PC-9 (cell line): ENCODE data around the gene PALLD. TPM values are rescaled to one million over a fixed set of nuclear protein-coding genes. Genes with fewer than 3 reads are reported as not detected.

Experiments used
- BruUV-seq: library from RNA; stranded (reverse); fragments of 400-500 nt; replicated peaks from 2 replicates; lab custom pipeline; 2021; lab: Mats Ljungman, UMichigan
- CTCF ChIA-PET: fragments of 300-600 bp; sonication (Branson Sonifier 250); formaldehyde crosslinking; loops from one replicate; lab custom pipeline; 2022; ENCODE audit warnings: antibody characterized with exemption; lab: Charles Lee
- POLR2A ChIA-PET: fragments of 300-600 bp; sonication (Branson Sonifier 250); formaldehyde crosslinking; loops from one replicate; lab custom pipeline; 2022; ENCODE audit warnings: antibody characterized with exemption; ENCODE audit not compliant: unreplicated experiment; lab: Charles Lee
- DNase-seq, 2 experiments: peaks; one replicate each; pipeline versions ENCODE4 v3.0.0 to v3.0.0-alpha.2; 2015 to 2022; ENCODE audit warnings: mixed read lengths in 1 of 2
- H2AFZ ChIP-seq: fragments of 200-600 bp; sonication (generic); 2 replicates; pipeline ENCODE4 v1.8.1; 2017; ENCODE audit warnings: antibody characterized with exemption
- H3F3A ChIP-seq: fragments of 200-600 bp; sonication (generic); 2 replicates; pipeline ENCODE4 v1.8.1; 2017; ENCODE audit warnings: antibody characterized with exemption, mild to moderate bottlenecking, low read depth; ENCODE audit not compliant: insufficient read depth
- H3K27ac ChIP-seq: fragments of 200-600 bp; sonication (generic); 2 replicates; pipeline ENCODE4 v1.6.1; 2016; ENCODE audit warnings: mixed run types
- H3K27me3 ChIP-seq: fragments of 200-600 bp; sonication (generic); 2 replicates; pipeline ENCODE4 v1.6.1; 2016; ENCODE audit warnings: low read depth, mixed run types; ENCODE audit not compliant: insufficient read depth
- H3K36me3 ChIP-seq: fragments of 200-600 bp; sonication (generic); 2 replicates; pipeline ENCODE4 v1.6.1; 2016; ENCODE audit warnings: low read depth, mixed run types
- H3K4me1 ChIP-seq: fragments of 200-600 bp; sonication (generic); replicated peaks from 2 replicates; pipeline ENCODE4 v1.6.1; 2016; ENCODE audit warnings: mixed run types; ENCODE audit not compliant: insufficient read depth
- H3K4me2 ChIP-seq: fragments of 200-600 bp; sonication (generic); 2 replicates; pipeline ENCODE4 v1.6.1; 2017; ENCODE audit warnings: mixed run types
- H3K4me3 ChIP-seq: fragments of 200-600 bp; sonication (generic); 2 replicates; pipeline ENCODE4 v1.6.1; 2016; ENCODE audit warnings: mixed run types
- H3K79me2 ChIP-seq: fragments of 200-600 bp; sonication (generic); 2 replicates; pipeline ENCODE4 v1.6.1; 2017; ENCODE audit warnings: low read depth, mixed run types
- H3K9me2 ChIP-seq: fragments of 200-600 bp; sonication (generic); 2 replicates; pipeline ENCODE4 v1.8.1; 2017; ENCODE audit warnings: mild to moderate bottlenecking; ENCODE audit not compliant: insufficient read depth
- H3K9me3 ChIP-seq: fragments of 200-600 bp; sonication (generic); 2 replicates; pipeline ENCODE4 v1.8.1; 2016; ENCODE audit warnings: low read depth; ENCODE audit not compliant: insufficient read depth
- H4K20me1 ChIP-seq: fragments of 200-600 bp; sonication (generic); 2 replicates; pipeline ENCODE4 v1.8.1; 2017; ENCODE audit not compliant: insufficient read depth
- CTCF ChIP-seq: fragments of 200-600 bp; sonication (generic); conservative IDR thresholded peaks from 2 replicates; pipeline ENCODE4 v1.6.1; 2017; ENCODE audit warnings: mixed run types, antibody characterized with exemption, mild to moderate bottlenecking, moderate library complexity
- EZH2 ChIP-seq: fragments of 200-600 bp; sonication (generic); IDR thresholded peaks from 2 replicates; pipeline ENCODE4 v1.8.0; 2017; ENCODE audit warnings: antibody characterized with exemption, low read depth
- intact Hi-C: fragments of 100-400 bp; cut with micrococcal nuclease; formaldehyde crosslinking; loops from one replicate; pipeline ENCODE4 v1.10.0; 2022; ENCODE audit not compliant: unreplicated experiment
- total RNA-seq: library from RNA; stranded (reverse); gene quantifications from 2 replicates; pipeline ENCODE4 v1.2.3, GENCODE V29; 2021

PALLD gene
- total RNA-seq, 1 experiment from 2014 or later = 156 TPM

- Histone ChIP-seq H3K27me3 (no peaks in the 10 kb centered on the region), H3K27ac (no peak overlapping the region), H3K9me2 (no peaks in the 10 kb centered on the region), H3K36me3 (no peaks in the 10 kb centered on the region), H4K20me1 (no peaks in the 10 kb centered on the region), H3K4me1 (no peaks in the 10 kb centered on the region), H3K4me3 (no peak overlapping the region), H3K79me2 (no peaks in the 10 kb centered on the region), H3F3A (no peaks in the 10 kb centered on the region), H3K4me2 (no peak overlapping the region), H2AFZ (no peak overlapping the region), H3K9me3 (no peaks in the 10 kb centered on the region)
- BruUV-seq = no TSS peak
- intact Hi-C loops = loop anchor here (5.0 to 10.0 kb wide), 2 partner anchors 116 to 532 kb away; no protein-coding TSS in a partner anchor
- TF ChIP-seq CTCF (no peak), EZH2 (no peak)
- ChIA-PET POLR2A (interaction anchor here (0.7 kb wide), 1 partner anchor 233 kb away, joined by 8 read pairs; no protein-coding TSS in a partner anchor), CTCF (no interaction called here)
- DNase-seq = no peak
Observed at GRCh38 chr4:168716406-168717129, 219.7 kb downstream of the PALLD start.

- no peaks in the 10 kb centered on the region for H3K9me2 ChIP-seq
- intact Hi-C loops = loop anchor here (5.0 to 10.0 kb wide), 2 partner anchors 114 to 533 kb away; no protein-coding TSS in a partner anchor
- H3K4me1 ChIP-seq = no peaks in the 10 kb centered on the region
- H3K27ac ChIP-seq = no peak overlapping the region
- DNase-seq = no peak
- BruUV-seq = no TSS peak
- POLR2A ChIA-PET = no interaction called here
- CTCF ChIA-PET = no interaction called here
- H2AFZ ChIP-seq = no peak overlapping the region
- H4K20me1 ChIP-seq = no peaks in the 10 kb centered on the region
- TF ChIP-seq EZH2 (no peak), CTCF (no peak)
- H3K79me2 ChIP-seq = no peaks in the 10 kb centered on the region
- H3F3A ChIP-seq = no peaks in the 10 kb centered on the region
- no peaks in the 10 kb centered on the region for H3K27me3 ChIP-seq
- H3K4me3 ChIP-seq = no peak overlapping the region
- no peaks in the 10 kb centered on the region for H3K36me3 ChIP-seq
- no peaks in the 10 kb centered on the region for H3K9me3 ChIP-seq
- no peak overlapping the region for H3K4me2 ChIP-seq
Observed at GRCh38 chr4:168717847-168718246, 221.0 kb downstream of the PALLD start.

GRCh38 chr4:168719725-168720124 lies 222.9 kb downstream of the PALLD start:
- Histone ChIP-seq H4K20me1 (no peaks in the 10 kb centered on the region), H3K9me2 (no peaks in the 10 kb centered on the region), H3F3A (no peaks in the 10 kb centered on the region), H3K4me2 (no peak overlapping the region), H2AFZ (no peak overlapping the region), H3K27me3 (no peaks in the 10 kb centered on the region), H3K36me3 (no peaks in the 10 kb centered on the region), H3K79me2 (no peaks in the 10 kb centered on the region), H3K4me1 (no peaks in the 10 kb centered on the region), H3K27ac (no peak overlapping the region), H3K4me3 (no peak overlapping the region), H3K9me3 (no peaks in the 10 kb centered on the region)
- ChIA-PET POLR2A (no interaction called here), CTCF (no interaction called here)
- TF ChIP-seq EZH2 = no peak
- no TSS peak for BruUV-seq
- no peak for DNase-seq
- intact Hi-C loops = loop anchor here (5.0 to 10.0 kb wide), 2 partner anchors 113 to 535 kb away; no protein-coding TSS in a partner anchor
